NT2/D1 (cell line): ENCODE results near the gene ZNF205.

Experiments used
- SUZ12 ChIP-seq: IDR thresholded peaks from 2 replicates; pipeline ENCODE4 v1.6.1; 2011; ENCODE audit not compliant: insufficient read length, insufficient read depth; ENCODE audit errors: extremely low read depth
- YY1 ChIP-seq: IDR thresholded peaks from 2 replicates; pipeline ENCODE4 v1.6.1; 2011; ENCODE audit not compliant: insufficient read length, insufficient read depth
- ZNF274 ChIP-seq: IDR thresholded peaks from 2 replicates; pipeline ENCODE4 v1.6.1; 2011; ENCODE audit warnings: mild to moderate bottlenecking, low read depth, low read length

- no peak for TF ChIP-seq YY1
- TF ChIP-seq ZNF274: no peak
- no peak for TF ChIP-seq SUZ12
These were observed 642 bp downstream of the ZNF205 start for GRCh38 chr16:3112881-3113574.
